ENCODE data around the gene FKBP6. TPM values are rescaled to one million over a fixed set of nuclear protein-coding genes. Genes with fewer than 3 reads are reported as not detected.
"Not testable (repeated sequence)": the region's sequence is repeated elsewhere in the genome, so short reads cannot be mapped to it uniquely, and the experiment has no call there.

FKBP6 gene
- polyA plus RNA-seq, 1 donor: 0.60 TPM

DNA sequence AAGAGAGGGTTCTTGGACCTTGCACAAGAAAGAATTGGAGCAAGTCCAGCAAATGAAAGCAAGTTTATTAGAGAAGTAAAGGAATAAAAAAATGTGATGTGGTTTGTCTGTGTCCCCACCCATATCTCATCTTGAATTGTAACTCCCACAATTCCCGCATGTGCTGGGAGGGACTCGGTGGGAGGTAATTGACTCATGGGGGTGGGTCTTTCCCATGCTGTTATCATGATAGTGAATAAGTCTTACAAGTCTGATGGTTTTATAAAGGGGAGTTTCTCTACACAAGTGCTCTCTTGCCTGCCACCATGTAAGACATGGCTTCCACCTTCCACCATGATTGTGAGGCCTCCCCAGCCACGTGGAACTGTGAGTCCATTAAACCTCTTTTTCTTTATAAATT is 66.5 kb downstream of the FKBP6 start:
- DNase-seq: no peak

GRCh38 chr7:73395538-73396503 is 67.9 kb downstream of the FKBP6 start:
- DNase-seq: no peak

DNA sequence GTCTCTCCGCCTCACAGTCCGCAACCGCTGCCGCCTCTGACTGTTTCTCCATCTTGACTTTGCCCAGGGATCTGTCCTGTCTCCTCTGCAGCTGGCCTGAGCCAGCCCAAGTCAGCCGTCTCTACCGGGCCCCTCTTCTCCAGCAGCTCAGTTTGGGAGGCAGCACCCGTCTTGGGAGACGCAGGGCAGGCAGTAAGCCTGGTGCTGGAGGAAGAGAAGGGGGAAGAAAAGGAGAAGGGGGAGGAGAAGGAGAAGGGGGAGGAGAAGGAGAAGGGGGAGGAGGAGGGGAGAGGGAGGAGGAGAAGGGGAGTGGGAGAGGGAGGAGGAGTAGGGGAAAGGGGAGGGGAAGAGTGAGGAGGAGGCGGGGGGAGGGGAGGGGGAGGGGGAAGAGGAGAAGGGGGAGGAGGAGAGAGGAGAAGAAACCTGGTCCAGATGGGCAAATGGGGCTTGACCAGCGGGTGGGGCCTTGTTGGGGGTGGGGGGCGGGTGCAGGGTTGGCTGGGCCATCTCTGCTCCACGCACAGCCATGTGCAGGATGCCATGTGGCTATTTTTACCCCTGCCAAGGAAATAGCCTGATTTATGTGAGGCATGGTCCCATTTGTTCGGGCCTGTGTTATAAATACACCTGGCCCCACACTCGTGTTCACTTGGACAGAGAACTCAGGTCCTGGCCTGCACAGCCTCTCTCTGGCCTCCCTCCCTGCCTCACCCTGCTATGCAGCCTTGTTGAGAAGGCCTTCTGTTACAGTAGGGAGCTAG is 69.7 kb downstream of the FKBP6 start:
- DNase-seq: no peak

- DNase-seq: not testable (repeated sequence)
Observed at GRCh38 chr7:73399185-73400050, 71.5 kb downstream of the FKBP6 start.

GRCh38 chr7:73404860-73405259 is 76.9 kb downstream of the FKBP6 start:
- not testable (repeated sequence) for DNase-seq

Other genes with a start within 250 kb of the FKBP6 start
- 1.5 TPM for gene SPDYE9, start 242.1 kb upstream of the FKBP6 start, polyA plus RNA-seq (ENCODE audit: insufficient read length)
- 14.1 TPM for gene NSUN5, start 19.3 kb upstream of the FKBP6 start, polyA plus RNA-seq (ENCODE audit: insufficient read length)
- gene TRIM50, start 79 bp upstream of the FKBP6 start, polyA plus RNA-seq (ENCODE audit: insufficient read length): 0.32 TPM
- gene FZD9, start 105.6 kb downstream of the FKBP6 start, polyA plus RNA-seq (ENCODE audit: insufficient read length): 0.28 TPM
- gene BAZ1B, start 194.1 kb downstream of the FKBP6 start, polyA plus RNA-seq (ENCODE audit: insufficient read length): 85.9 TPM
- gene BCL7B, start 229.5 kb downstream of the FKBP6 start, polyA plus RNA-seq (ENCODE audit: insufficient read length): 40.5 TPM